WI38 (cell line): ENCODE data around the gene MIS18A.

Source experiments
- H3K4me3 ChIP-seq: 2 replicates; pipeline ENCODE4 v1.5.1; 2011; ENCODE audit warnings: low read depth, mild to moderate bottlenecking, control low read depth, low read length
- TF ChIP-seq, protein P1 (sequence below): IDR thresholded peaks from 2 replicates; pipeline ENCODE4 v1.5.1; 2012; ENCODE audit warnings: low read depth, mild to moderate bottlenecking, control low read depth, low read length

Gene MIS18A

GRCh38 chr21:32226444-32226843 is 52.4 kb downstream of the MIS18A start:
- TF ChIP-seq, protein P1, sequence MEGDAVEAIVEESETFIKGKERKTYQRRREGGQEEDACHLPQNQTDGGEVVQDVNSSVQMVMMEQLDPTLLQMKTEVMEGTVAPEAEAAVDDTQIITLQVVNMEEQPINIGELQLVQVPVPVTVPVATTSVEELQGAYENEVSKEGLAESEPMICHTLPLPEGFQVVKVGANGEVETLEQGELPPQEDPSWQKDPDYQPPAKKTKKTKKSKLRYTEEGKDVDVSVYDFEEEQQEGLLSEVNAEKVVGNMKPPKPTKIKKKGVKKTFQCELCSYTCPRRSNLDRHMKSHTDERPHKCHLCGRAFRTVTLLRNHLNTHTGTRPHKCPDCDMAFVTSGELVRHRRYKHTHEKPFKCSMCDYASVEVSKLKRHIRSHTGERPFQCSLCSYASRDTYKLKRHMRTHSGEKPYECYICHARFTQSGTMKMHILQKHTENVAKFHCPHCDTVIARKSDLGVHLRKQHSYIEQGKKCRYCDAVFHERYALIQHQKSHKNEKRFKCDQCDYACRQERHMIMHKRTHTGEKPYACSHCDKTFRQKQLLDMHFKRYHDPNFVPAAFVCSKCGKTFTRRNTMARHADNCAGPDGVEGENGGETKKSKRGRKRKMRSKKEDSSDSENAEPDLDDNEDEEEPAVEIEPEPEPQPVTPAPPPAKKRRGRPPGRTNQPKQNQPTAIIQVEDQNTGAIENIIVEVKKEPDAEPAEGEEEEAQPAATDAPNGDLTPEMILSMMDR: no peak
- H3K4me3 ChIP-seq: no peak overlapping the region
